Testis (tissue), 3 donors: ENCODE measurements around the gene SNX11. TPM values are rescaled to one million over a fixed set of nuclear protein-coding genes. Genes with fewer than 3 reads are reported as not detected.

Experiments
- DNase-seq: peaks from one replicate; pipeline ENCODE4 v3.0.0-alpha.2; 2019
- H3K27ac ChIP-seq, 2 donors: fragments of 200-600 bp; sonication (generic); one replicate each; pipeline ENCODE4 v1.5.1; 2019
- H3K27me3 ChIP-seq: fragments of 200-600 bp; sonication (generic); one replicate; pipeline ENCODE4 v1.5.1; 2019
- H3K36me3 ChIP-seq: fragments of 200-600 bp; sonication (generic); one replicate; pipeline ENCODE4 v1.5.1; 2017; ENCODE audit warnings: low read depth; ENCODE audit errors: missing control alignments
- H3K4me1 ChIP-seq: fragments of 200-600 bp; sonication (generic); one replicate; pipeline ENCODE4 v1.5.1; 2019
- H3K4me3 ChIP-seq, 2 donors: fragments of 200-600 bp; sonication (generic); one replicate each; pipeline ENCODE4 v1.5.1; 2017 to 2019
- H3K9me3 ChIP-seq: fragments of 200-600 bp; sonication (generic); one replicate; pipeline ENCODE4 v1.5.1; 2017
- POLR2A ChIP-seq: fragments of 450-650 bp; IDR thresholded peaks from one replicate; pipeline ENCODE4 v1.6.1; 2017; ENCODE audit warnings: antibody characterized with exemption, mild to moderate bottlenecking, moderate library complexity
- WGBS, 2 donors: methylation state at CpG; one replicate each; pipeline ENCODE4 v1.1.5; 2018; 5-methylcytosine and 5-hydroxymethylcytosine counted together
- intact Hi-C: fragments of 100-400 bp; cut with DNase I; formaldehyde crosslinking; loops from one replicate; pipeline ENCODE4 v1.15.1; 2023; ENCODE audit warnings: low total_unique reads
- polyA plus RNA-seq: library from polyadenylated mRNA; stranded (reverse); fragments of 350-450 nt; fragmentation: Illumina TruSeq; extraction: RNeasy Lipid Tissue Mini Kit (QIAGEN cat#74804); gene quantifications from one replicate; pipeline ENCODE4 v1.2.3, GENCODE V29; 2014; ENCODE audit warnings: low read depth, low replicate concordance; ENCODE audit not compliant: insufficient read depth
- total RNA-seq, 2 donors: library from RNA; depleted of rRNA; stranded (reverse); fragments of >200 nt; gene quantifications; one replicate each; pipeline ENCODE4 v1.2.3, GENCODE V29; 2016
- TF ChIP-seq, protein P1 (sequence below), 3 experiments: fragments of 450-650 bp in 2 of 3; fragments of 200-600 bp in 1 of 3; sonication (generic) in 1 of 3; IDR thresholded peaks; one replicate each; pipeline ENCODE4 v1.5.1; 2016 to 2019; ENCODE audit warnings: antibody characterized with exemption in 3 of 3, mild to moderate bottlenecking in 2 of 3, moderate library complexity in 1 of 3

The SNX11 gene
- total and polyA plus RNA-seq, 3 donors from 2014 or later = 20.3 to 23.1 (median 23.1) TPM

DNA sequence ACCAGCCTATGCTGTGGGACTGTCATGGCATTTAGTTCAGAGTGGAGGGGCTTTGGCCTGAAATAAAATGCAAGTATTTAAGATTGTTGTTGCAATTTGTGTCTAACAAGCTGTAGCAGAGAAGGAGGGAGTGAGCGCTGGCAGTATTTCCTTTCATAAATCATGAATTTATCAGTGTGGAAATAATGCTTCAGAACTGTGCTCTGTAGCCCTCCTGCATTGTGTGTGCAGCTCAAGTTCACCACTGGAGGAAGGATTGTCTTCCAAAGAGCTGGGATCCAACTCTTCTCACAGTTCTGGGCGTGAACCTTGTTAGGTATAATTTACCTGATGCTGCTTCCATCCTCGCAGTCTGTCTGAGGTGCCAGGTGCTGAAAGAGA, 15.1 kb downstream of the SNX11 start:
- DNase-seq = no peak

DNA sequence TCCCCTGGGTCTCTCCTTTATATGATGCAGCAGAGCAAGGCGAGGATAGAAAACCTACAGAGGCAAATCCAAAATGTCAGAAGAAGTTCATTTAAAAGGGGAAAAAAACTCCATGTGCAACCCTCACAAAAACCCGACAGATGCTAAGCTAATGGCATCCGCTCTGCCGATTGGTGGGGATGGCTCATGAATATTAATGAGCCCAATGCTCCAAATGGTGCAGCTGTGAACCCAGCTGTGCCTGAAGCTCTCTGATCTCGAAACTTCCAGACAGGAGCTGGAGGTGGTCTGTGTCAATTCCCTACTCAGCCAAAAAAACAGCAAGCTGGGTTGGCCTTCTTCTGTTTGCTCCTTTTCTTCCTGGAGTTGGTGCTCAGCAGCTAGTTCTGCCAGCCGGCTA, 15.5 kb downstream of the SNX11 start:
- no peaks in the 10 kb centered on the region for H3K9me3 ChIP-seq
- no peaks in the 10 kb centered on the region for H3K27me3 ChIP-seq
- H3K27ac ChIP-seq = no peak overlapping the region
- H3K4me1 ChIP-seq = peaks cover 4% of the 10 kb centered on the region
- no peaks in the 10 kb centered on the region for H3K36me3 ChIP-seq
- intact Hi-C loops = no loop called here
- WGBS, 2 donors = 84 to 85% methylated on average over 6 of the region's 6 CpGs
- no peak overlapping the region for H3K4me3 ChIP-seq
- DNase-seq = no peak
- TF ChIP-seq POLR2A = no peak
- TF ChIP-seq, protein P1, sequence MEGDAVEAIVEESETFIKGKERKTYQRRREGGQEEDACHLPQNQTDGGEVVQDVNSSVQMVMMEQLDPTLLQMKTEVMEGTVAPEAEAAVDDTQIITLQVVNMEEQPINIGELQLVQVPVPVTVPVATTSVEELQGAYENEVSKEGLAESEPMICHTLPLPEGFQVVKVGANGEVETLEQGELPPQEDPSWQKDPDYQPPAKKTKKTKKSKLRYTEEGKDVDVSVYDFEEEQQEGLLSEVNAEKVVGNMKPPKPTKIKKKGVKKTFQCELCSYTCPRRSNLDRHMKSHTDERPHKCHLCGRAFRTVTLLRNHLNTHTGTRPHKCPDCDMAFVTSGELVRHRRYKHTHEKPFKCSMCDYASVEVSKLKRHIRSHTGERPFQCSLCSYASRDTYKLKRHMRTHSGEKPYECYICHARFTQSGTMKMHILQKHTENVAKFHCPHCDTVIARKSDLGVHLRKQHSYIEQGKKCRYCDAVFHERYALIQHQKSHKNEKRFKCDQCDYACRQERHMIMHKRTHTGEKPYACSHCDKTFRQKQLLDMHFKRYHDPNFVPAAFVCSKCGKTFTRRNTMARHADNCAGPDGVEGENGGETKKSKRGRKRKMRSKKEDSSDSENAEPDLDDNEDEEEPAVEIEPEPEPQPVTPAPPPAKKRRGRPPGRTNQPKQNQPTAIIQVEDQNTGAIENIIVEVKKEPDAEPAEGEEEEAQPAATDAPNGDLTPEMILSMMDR (IDR thresholded peaks at IDR 0.05) = no peak

More for the DNA sequence above, 15.1 kb downstream of the SNX11 start:
- no peak overlapping the region for H3K27ac ChIP-seq
- TF ChIP-seq, protein P1 (IDR thresholded peaks at IDR 0.05) = no peak
- no peak for TF ChIP-seq POLR2A
- H3K27me3 ChIP-seq = no peaks in the 10 kb centered on the region
- peaks cover 4% of the 10 kb centered on the region for H3K4me1 ChIP-seq
- H3K9me3 ChIP-seq = no peaks in the 10 kb centered on the region
- no peak overlapping the region for H3K4me3 ChIP-seq
- intact Hi-C loops = no loop called here
- H3K36me3 ChIP-seq = no peaks in the 10 kb centered on the region
- 65 to 90% methylated on average over 3 of the region's 3 CpGs for WGBS, 2 donors

DNA sequence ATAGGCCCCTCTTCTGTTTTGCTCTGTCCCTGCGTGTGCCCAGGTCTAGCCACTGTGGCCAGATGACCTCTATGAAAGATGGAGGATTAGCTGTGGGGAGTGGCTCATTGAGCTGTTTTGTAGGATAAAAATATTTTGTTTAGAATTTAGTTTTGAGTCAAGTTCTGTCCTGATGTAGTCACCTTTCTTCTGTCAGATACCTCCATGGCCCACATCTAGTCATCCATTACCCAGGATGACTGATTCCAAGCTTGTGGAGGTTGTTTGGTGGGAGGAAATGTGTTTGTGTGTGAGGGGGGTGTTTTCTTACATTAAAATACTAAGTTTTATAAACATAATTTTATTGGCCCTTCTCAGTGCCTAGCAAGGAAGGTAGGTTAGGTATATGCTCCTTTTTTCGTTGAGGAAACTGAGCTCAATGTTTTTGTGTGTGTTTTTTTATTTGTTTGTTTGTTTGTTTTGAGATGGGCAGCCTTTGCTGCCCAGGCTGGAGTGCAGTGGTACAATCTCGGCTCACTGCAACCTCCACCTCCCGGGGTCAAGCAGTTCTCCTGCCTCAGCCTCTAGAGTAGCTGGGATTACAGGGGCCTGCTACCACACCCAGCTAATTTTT, 16.3 kb downstream of the SNX11 start:
- no peak for DNase-seq
- Histone ChIP-seq H3K27me3 (no peaks in the 10 kb centered on the region), H3K9me3 (no peaks in the 10 kb centered on the region), H3K4me3 (no peak overlapping the region), H3K27ac (no peak overlapping the region), H3K4me1 (peaks cover 4% of the 10 kb centered on the region), H3K36me3 (no peaks in the 10 kb centered on the region)
- intact Hi-C loops = no loop called here
- WGBS, 2 donors = 93 to 96% methylated on average over 4 of the region's 4 CpGs
- no peak for TF ChIP-seq POLR2A
- TF ChIP-seq, protein P1 (IDR thresholded peaks at IDR 0.05) = no peak

DNA sequence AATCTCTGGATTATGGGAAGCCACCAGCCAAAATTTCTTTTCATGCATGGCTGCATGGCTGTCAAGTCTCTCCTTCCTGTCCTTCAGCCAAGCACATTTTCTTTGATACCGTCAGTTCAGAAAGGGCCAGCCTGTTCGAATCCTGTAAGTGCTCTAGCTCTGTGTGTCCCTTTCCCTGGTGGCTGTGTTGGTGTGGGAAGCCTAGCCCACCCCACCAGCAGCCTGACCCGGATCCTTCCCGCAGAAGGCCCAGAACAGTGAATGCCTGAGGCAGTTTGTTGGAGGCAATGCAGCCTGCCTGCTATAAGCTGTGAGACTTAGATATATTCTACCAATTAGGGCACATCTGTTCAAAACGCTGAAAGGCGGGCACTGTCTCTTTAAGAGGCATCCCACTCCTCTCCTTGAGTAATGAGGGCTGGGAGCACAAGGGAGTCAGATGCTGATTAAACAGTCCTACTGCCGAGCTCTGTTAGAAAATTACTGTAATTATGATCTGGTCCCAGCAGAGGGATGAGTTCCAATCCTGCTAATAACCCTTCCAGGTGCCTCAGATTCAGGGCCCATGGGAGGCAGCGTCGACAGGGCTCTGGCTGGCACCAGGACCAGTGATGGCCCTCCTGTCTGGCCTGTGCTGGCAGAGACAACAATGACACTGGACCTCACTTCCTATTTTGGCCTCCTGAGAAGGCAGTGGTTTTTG, 18.4 kb downstream of the SNX11 start:
- H3K36me3 ChIP-seq = no peaks in the 10 kb centered on the region
- H3K4me3 ChIP-seq = no peak overlapping the region
- H3K4me1 ChIP-seq = peaks cover 4% of the 10 kb centered on the region
- H3K9me3 ChIP-seq = no peaks in the 10 kb centered on the region
- H3K27me3 ChIP-seq = no peaks in the 10 kb centered on the region
- intact Hi-C loops = no loop called here
- TF ChIP-seq POLR2A = no peak
- TF ChIP-seq, protein P1 (IDR thresholded peaks at IDR 0.05) = no peak
- no peak for DNase-seq
- 42 to 56% methylated on average over 9 of the region's 9 CpGs for WGBS, 2 donors
- no peak overlapping the region for H3K27ac ChIP-seq

DNA sequence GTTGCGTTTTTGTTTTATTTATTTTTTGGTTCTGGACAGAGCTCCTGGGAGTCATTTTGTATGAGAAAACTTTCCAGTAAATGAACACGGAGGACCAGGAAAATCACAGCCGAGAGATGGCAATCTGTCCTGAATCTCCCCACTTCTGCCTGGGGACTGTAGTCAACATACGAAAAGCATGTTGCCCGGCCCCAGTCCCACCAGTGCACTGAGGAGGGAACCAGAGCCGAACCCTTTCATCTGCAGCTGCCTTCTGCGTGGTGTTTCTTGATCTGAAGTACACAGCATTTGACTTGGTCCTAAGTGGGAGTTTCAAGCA, 18.9 kb downstream of the SNX11 start:
- WGBS, 2 donors = 49 to 68% methylated on average over 7 of the region's 7 CpGs
- peaks cover 4% of the 10 kb centered on the region for H3K4me1 ChIP-seq
- intact Hi-C loops = no loop called here
- H3K9me3 ChIP-seq = no peaks in the 10 kb centered on the region
- H3K27me3 ChIP-seq = no peaks in the 10 kb centered on the region
- DNase-seq = no peak
- H3K36me3 ChIP-seq = no peaks in the 10 kb centered on the region
- H3K4me3 ChIP-seq = no peak overlapping the region
- H3K27ac ChIP-seq = no peak overlapping the region
- TF ChIP-seq, protein P1 (IDR thresholded peaks at IDR 0.05) = no peak
- no peak for TF ChIP-seq POLR2A
